Stimulated activated CD4-positive, alpha-beta T cell treated with anti-CD3 and anti-CD28 coated beads, TNF-alpha, amount 100 ng/mL, for 48 hours (primary cell): Measurements from ENCODE around the gene RFPL1.
A peak's percentile ranks its signal among the peaks of the same experiment; 100 is the strongest.
"Not testable (repeated sequence)": the region's sequence is repeated elsewhere in the genome, so short reads cannot be mapped to it uniquely, and the experiment has no call there.

ENCODE experiments used
- DNase-seq, 3 donors: peaks; one replicate each; pipeline ENCODE4 v3.0.0-alpha.2; 2020; ENCODE audit warnings: low read depth in 3 of 3

Gene RFPL1

DNA sequence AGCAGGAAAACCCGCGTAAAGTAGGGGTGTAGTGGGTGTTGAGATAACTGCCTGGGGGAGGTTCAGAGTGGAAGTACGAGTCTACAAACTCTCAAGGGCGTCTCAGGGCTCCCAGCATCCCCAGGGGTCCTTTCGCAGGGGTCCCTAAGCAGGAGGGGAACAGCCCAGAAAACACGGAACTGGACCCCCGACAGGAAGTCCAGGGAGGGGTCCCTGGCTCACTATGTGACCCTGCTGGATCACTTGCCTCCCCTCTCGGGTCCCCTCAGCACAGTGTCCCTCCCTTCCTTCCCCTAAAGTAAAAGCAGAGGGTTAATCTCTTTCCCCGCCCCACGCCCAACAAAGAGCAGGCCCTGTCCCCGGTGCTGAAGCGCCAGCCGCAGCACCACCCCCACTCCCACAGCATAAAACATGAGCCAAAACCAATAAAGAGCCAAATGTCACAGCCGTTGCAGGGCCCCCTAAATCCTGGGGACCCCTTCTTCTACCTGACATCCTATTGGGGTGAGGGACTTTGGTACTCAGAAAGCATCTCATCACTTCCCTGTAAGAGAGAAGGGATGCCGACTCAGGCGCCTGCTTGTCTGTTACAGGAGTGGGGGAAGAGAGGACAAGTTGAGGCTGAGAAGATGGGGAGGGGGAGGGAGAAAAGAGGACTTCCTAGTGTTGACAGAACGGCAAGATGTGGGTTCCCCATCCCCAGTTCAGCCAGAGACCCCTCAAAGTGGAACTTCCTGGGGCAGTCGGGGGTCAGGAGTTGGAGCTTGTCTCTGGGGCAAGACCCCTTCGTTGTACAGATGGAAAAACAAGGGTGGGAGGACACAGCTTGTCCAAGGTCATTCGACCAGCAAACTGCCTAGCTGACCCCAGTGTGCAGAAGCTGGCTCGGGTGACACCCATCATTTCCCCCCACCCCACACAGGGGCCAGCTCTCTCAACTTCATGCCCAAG, 40.2 kb downstream of the RFPL1 start:
- peak in 1 of 3 donors; percentile 32 for DNase-seq

DNA sequence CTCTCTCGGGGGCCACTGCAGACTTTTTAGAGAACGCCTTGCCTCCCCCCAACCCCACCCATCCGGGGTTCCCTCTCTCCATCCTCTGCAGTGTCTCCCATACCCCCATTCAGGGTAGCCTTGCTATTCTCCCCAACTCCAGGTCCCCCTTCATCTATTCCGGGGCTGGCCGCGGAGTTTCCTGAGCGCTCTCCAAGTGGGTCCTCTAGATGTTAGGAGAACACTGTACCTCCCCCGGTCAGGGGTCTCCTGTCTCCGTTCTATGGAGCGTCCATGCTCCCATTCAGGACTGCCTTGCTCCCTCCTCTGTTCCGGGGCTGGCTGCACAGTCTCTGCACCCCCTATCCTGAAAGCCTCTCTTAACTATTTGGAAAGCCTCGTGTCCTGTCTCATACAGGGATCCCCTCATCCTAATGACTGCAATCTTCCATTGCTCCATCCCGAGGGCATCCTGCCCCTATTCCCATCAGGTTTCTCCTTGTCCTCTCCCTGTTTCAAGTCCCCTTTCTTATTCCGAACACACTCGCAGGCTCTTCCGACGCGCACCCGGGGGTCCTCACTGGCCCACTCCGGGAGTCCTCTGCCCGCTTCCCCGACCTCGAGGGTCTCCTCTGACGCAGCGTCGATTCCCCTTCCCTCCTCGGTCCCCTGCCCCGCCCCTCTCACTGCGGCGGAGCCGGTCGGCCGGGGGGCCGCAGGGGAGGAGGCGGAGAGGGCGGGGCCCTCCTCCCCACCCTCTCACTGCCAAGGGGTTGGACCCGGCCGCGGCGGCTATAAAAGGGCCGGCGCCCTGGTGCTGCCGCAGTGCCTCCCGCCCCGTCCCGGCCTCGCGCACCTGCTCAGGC, 41.3 kb downstream of the RFPL1 start, which contains the start of gene NEFH:
NEFH (plus strand) TSS at position 802 of the 845 bp plus-strand sequence. CDS start 45 bp downstream, outside the sequence.
- no peak for DNase-seq

DNA sequence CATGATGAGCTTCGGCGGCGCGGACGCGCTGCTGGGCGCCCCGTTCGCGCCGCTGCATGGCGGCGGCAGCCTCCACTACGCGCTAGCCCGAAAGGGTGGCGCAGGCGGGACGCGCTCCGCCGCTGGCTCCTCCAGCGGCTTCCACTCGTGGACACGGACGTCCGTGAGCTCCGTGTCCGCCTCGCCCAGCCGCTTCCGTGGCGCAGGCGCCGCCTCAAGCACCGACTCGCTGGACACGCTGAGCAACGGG, 41.8 kb downstream of the RFPL1 start:
- DNase-seq, result no peak

DNA sequence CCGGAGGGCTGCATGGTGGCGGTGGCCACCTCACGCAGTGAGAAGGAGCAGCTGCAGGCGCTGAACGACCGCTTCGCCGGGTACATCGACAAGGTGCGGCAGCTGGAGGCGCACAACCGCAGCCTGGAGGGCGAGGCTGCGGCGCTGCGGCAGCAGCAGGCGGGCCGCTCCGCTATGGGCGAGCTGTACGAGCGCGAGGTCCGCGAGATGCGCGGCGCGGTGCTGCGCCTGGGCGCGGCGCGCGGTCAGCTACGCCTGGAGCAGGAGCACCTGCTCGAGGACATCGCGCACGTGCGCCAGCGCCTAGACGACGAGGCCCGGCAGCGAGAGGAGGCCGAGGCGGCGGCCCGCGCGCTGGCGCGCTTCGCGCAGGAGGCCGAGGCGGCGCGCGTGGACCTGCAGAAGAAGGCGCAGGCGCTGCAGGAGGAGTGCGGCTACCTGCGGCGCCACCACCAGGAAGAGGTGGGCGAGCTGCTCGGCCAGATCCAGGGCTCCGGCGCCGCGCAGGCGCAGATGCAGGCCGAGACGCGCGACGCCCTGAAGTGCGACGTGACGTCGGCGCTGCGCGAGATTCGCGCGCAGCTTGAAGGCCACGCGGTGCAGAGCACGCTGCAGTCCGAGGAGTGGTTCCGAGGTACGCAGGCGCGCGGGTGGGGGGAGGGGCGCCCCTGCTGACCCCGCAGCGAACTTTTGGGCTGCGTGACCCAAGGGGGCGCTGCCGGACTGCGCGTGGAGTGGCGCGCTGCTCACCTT, 42.3 kb downstream of the RFPL1 start:
- peak in 2 of 3 donors; percentile 30 to 31 for DNase-seq

DNA sequence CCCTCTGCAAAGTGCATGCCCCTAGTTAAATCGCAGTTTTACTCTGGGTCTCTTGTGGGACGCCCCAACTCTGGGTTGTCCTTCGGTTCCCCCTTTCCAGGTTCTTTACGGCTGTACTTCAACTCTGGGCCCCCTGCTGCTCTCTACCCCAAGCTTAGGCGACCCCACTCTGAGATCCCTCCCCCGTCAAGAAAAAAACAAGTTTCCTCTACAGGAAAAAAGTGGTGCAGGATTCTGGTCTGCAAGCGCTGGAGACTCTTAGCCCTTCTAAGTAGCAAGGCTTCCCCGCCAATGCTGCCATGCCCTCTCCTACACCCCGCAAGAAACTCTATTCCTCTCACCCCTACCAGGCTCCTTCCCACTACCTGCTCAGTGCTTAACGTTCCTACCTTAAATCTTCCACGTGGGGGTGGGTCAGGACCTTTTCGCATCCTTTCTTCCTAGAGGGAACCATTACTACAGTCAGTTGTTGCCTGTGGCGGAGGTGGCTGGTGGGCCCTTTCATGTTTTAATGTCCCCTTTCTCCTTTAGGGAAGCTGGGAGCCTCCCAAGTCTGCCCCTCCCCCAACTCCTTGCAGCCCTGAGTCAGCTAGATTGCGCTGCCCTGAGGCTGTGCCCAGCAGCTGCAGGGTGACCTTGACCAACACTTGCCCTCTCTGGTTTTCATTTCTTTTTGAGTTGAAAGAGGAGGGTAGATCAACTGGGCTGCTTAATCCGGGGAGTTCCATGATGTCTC, 43.0 kb downstream of the RFPL1 start:
- no peak for DNase-seq

DNA sequence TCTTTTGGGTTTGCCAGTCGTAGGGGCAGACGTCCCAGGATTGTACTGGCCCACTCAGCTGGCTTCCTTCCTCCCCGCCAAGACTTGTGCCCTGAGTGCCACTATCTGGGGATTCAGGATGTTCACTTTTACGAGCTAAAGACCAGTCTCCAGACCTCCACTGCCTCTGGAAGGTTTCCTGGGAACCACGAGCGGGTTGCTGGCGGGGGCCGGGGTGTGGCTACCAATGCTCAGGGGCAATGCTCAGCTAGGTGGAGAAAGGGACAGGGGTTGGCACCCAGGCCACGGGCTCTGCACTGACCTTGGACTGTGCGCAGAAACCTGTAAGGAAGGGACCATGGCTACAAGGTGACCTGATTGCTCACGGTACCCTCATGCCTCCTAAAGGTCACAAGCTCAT, 43.9 kb downstream of the RFPL1 start:
- DNase-seq, result no peak

DNA sequence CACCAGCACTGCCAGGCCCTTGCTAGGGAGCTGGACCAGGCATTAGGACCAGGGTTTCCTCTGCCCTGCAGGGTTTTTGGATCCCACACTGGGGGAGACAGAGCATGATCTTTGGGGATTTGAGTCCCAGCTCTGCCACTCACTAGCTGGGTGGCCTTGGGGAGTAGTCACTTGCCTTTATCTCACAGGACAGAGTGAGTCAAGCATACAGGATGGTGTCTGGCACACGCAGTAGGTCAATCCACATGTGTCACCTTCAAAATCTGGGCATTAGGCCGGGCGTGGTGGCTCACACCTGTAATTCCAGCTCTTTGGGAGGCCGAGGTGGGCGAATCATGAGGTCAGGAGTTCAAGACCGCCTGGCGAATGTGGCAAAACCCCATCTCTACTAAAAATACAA, 44.3 kb downstream of the RFPL1 start:
- no peak for DNase-seq

DNA sequence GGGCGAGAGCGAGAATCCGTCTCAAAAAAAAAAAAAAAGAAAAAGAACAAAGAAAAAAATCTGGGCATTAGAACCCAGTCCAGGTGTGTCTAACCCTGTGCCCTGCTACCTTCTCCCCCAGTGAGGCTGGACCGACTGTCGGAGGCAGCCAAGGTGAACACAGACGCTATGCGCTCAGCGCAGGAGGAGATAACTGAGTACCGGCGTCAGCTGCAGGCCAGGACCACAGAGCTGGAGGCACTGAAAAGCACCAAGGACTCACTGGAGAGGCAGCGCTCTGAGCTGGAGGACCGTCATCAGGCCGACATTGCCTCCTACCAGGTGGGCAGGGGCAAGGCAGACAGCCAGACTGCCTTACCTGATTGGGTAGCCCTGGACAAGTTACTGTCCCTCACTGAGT, 44.9 kb downstream of the RFPL1 start:
- no peak for DNase-seq

DNA sequence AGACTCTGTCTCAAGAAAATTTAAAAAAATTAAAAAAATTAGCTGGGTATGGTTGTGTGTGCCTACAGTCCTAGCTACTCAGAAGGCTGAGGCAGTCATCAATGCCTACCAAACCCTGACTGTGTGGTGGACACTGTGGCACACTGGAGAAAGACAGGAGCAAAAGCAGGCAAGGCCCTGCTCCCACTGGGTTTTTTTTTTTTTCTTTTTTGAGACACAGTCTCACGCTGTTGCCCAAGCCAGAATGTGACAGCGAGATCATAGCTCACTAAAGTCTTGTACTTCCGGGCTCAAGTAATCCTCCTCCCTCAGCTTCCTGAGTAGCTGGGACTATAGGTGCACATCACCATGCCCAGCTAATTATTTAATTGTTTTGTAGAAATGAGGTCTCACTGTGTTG, 46.3 kb downstream of the RFPL1 start:
- DNase-seq, result no peak

DNA sequence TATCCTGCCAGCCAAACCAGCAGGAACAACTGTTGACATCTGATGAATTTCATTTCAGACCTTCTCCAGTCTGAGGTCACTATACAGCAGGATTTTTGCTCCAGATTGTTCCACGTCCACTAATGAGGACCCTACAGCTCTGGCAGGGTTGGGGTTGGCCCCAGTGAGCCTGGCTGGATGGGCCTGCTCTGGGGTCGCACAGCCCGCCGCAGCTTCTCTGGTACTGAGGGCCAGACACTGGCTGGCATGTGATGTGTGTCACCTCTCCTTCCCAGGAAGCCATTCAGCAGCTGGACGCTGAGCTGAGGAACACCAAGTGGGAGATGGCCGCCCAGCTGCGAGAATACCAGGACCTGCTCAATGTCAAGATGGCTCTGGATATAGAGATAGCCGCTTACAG, 47.1 kb downstream of the RFPL1 start:
- no peak for DNase-seq

DNA sequence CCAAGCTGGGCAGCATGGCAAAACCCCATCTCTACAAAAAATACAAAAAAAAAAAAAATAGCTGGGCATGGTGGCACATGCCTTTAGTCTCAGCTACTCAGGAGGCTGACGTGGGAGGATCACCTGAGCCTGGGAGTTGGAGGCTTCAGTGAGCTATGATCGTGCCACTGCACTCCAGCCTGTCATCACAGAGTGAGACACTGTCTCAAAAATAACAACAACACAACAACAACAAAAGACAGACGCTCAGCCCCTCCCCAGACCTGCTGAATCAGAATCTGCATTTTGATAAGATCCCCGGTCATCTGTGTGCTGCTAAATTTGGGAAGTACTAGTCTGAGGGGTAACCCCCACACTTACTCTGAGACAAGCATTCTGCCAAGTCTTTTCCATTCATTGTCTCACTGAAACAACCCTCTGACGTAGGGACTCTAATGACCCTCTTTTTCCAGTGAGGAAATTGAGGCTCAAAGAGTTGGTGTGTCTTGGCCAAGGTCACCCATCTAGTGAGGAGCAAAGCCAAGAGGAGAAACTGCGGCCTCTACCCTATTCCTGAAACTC, 49.1 kb downstream of the RFPL1 start:
- DNase-seq, result no peak

DNA sequence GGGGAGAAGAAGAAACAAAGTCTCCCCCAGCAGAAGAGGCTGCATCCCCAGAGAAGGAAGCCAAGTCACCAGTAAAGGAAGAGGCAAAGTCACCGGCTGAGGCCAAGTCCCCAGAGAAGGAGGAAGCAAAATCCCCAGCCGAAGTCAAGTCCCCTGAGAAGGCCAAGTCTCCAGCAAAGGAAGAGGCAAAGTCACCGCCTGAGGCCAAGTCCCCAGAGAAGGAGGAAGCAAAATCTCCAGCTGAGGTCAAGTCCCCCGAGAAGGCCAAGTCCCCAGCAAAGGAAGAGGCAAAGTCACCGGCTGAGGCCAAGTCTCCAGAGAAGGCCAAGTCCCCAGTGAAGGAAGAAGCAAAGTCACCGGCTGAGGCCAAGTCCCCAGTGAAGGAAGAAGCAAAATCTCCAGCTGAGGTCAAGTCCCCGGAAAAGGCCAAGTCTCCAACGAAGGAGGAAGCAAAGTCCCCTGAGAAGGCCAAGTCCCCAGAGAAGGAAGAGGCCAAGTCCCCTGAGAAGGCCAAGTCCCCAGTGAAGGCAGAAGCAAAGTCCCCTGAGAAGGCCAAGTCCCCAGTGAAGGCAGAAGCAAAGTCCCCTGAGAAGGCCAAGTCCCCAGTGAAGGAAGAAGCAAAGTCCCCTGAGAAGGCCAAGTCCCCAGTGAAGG, 50.9 kb downstream of the RFPL1 start:
- DNase-seq, result not testable (repeated sequence)

DNA sequence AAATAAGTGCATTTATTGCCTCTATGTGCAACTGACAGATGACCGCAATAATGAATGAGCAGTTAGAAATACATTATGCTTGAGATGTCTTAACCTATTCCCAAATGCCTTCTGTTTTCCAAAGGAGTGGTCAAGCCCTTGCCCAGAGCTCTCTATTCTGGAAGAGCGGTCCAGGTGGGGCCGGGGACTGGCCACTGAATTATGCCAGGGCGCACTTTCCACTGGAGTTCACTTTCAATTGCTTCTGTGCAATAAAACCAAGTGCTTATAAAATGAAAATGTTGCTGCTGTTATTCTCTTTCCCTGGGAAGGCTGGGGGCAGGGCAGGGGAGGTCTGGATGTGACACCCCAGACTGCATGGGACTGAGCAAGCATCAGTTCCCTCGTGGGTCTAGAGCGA, 52.6 kb downstream of the RFPL1 start:
- no peak for DNase-seq
